Ovary (tissue), 3 donors: ENCODE data around the gene NDUFV1.

ENCODE experiments used
- EP300 ChIP-seq: sonication (generic); formaldehyde crosslinking; IDR thresholded peaks from one replicate; pipeline ENCODE4 v1.6.1; 2017; ENCODE audit warnings: antibody characterized with exemption
- POLR2A ChIP-seq: fragments of 450-650 bp; IDR thresholded peaks from one replicate; pipeline ENCODE4 v1.6.1; 2017; ENCODE audit warnings: antibody characterized with exemption, mild to moderate bottlenecking, moderate library complexity
- TF ChIP-seq, protein P1 (sequence below), 3 donors: fragments of 450-650 bp in 2 of 3; fragments of 200-600 bp in 1 of 3; IDR thresholded peaks; one replicate each; pipeline versions ENCODE4 v1.5.1 to v1.8.0; 2016 to 2022; ENCODE audit warnings: antibody characterized with exemption in 3 of 3, mild to moderate bottlenecking in 1 of 3
- donor health status: DM: no; HTN: no; CAD: no.

DNA sequence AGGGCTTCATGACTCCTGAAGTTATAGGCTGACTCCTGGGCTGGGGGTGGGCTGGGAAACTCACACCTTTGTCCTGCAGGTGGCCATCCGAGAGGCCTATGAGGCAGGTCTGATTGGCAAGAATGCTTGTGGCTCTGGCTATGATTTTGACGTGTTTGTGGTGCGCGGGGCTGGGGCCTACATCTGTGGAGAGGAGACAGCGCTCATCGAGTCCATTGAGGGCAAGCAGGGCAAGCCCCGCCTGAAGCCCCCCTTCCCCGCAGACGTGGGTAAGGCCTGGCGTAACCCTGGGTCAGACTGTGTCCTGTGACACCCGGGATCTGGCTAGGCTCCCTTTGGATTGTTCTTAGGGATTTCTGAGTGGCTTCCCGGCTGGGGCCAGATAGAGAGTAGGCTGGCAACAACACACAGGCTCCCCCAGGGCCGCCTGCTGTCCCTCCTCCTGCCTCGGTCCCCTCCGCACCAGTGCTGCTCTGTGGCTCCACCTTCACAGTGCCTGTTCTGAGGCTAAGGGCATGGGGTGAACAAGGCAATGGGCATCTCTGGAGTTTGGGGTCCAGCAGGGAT, 3.6 kb downstream of the NDUFV1 start:
- TF ChIP-seq, protein P1, sequence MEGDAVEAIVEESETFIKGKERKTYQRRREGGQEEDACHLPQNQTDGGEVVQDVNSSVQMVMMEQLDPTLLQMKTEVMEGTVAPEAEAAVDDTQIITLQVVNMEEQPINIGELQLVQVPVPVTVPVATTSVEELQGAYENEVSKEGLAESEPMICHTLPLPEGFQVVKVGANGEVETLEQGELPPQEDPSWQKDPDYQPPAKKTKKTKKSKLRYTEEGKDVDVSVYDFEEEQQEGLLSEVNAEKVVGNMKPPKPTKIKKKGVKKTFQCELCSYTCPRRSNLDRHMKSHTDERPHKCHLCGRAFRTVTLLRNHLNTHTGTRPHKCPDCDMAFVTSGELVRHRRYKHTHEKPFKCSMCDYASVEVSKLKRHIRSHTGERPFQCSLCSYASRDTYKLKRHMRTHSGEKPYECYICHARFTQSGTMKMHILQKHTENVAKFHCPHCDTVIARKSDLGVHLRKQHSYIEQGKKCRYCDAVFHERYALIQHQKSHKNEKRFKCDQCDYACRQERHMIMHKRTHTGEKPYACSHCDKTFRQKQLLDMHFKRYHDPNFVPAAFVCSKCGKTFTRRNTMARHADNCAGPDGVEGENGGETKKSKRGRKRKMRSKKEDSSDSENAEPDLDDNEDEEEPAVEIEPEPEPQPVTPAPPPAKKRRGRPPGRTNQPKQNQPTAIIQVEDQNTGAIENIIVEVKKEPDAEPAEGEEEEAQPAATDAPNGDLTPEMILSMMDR (IDR thresholded peaks at IDR 0.05) = no peak
- no peak for TF ChIP-seq POLR2A
- no peak for TF ChIP-seq EP300
